ENCODE measurements around the gene EPX. TPM values are rescaled to one million over a fixed set of nuclear protein-coding genes. Genes with fewer than 3 reads are reported as not detected.
A peak's percentile ranks its signal among the peaks of the same experiment; 100 is the strongest.

Gene EPX
- total RNA-seq, 2 experiments from 2014 or later, result not detected

GRCh38 chr17:58150394-58150793 lies 42.1 kb upstream of the EPX start:
- ChIA-PET POLR2A (interaction anchor here (1.1 kb wide), 1 partner anchor 22 kb away, joined by 4 read pairs; no protein-coding TSS in a partner anchor), CTCF (no interaction called here)
- Mint-ChIP-seq H3K9me3 (peaks cover 9% of the 10 kb centered on the region), H3K4me1 (ENCODE audit: low read depth) (peaks cover 39% of the 10 kb centered on the region), H3K27ac (no peak overlapping the region), H3K36me3 (ENCODE audit: low read depth) (no peaks in the 10 kb centered on the region), H3K27me3 (no peaks in the 10 kb centered on the region), H3K4me3 (no peak overlapping the region)
- intact Hi-C loops (cut with micrococcal nuclease), result no loop called here
- DNase-seq, result no peak
- ATAC-seq, result no peak
- TF ChIP-seq CTCF (IDR thresholded peaks at IDR 0.05), result no peak

GRCh38 chr17:58153046-58153445 lies 39.5 kb upstream of the EPX start:
- ChIA-PET POLR2A (interaction anchor here (0.5 kb wide), 1 partner anchor 1111 kb away, joined by 3 read pairs; no protein-coding TSS in a partner anchor), CTCF (interaction anchor here (0.6 to 4.6 kb wide), 5 partner anchors 12 to 113 kb away, joined by 3 to 25 read pairs (median 4); no protein-coding TSS in a partner anchor)
- peak; percentile 66 for DNase-seq
- Mint-ChIP-seq H3K4me1 (ENCODE audit: low read depth) (peaks cover 49% of the 10 kb centered on the region), H3K36me3 (ENCODE audit: low read depth) (no peaks in the 10 kb centered on the region), H3K4me3 (peak overlapping the region; percentile 22), H3K9me3 (no peaks in the 10 kb centered on the region), H3K27ac (peak overlapping the region; percentile 77), H3K27me3 (no peaks in the 10 kb centered on the region)
- peak; percentile 54 for ATAC-seq
- no peak for TF ChIP-seq CTCF (IDR thresholded peaks at IDR 0.05)
- intact Hi-C loops (cut with micrococcal nuclease), result no loop called here

- ATAC-seq (no peak), DNase-seq (no peak)
- H3K27me3 Mint-ChIP-seq, result no peaks in the 10 kb centered on the region
- peak overlapping the region; percentile 77 for H3K27ac Mint-ChIP-seq
- ChIA-PET POLR2A (interaction anchor here (0.6 kb wide), 1 partner anchor 28 kb away, joined by 3 read pairs; no protein-coding TSS in a partner anchor), CTCF (interaction anchor here (0.9 to 4.6 kb wide), 4 partner anchors 12 to 46 kb away, joined by 3 to 25 read pairs (median 4); no protein-coding TSS in a partner anchor)
- H3K4me3 Mint-ChIP-seq, result no peak overlapping the region
- no peaks in the 10 kb centered on the region for H3K36me3 Mint-ChIP-seq (ENCODE audit: low read depth)
- no peak for TF ChIP-seq CTCF (IDR thresholded peaks at IDR 0.05)
- H3K9me3 Mint-ChIP-seq, result no peaks in the 10 kb centered on the region
- peaks cover 50% of the 10 kb centered on the region for H3K4me1 Mint-ChIP-seq (ENCODE audit: low read depth)
- intact Hi-C loops (cut with micrococcal nuclease), result no loop called here
Observed at GRCh38 chr17:58153671-58154070, 38.9 kb upstream of the EPX start.

- ChIA-PET CTCF (interaction anchor here (1.1 to 1.6 kb wide), 5 partner anchors 15 to 158 kb away, joined by 3 to 12 read pairs (median 4); no protein-coding TSS in a partner anchor), POLR2A (interaction anchor here (1.0 to 1.6 kb wide), 3 partner anchors 8 to 92 kb away, joined by 3 to 4 read pairs (median 3); no protein-coding TSS in a partner anchor)
- peaks cover 39% of the 10 kb centered on the region for H3K4me1 Mint-ChIP-seq (ENCODE audit: low read depth)
Observed at GRCh38 chr17:58156839-58157803, 35.4 kb upstream of the EPX start.

More at GRCh38 chr17:58156839-58157803, 35.4 kb upstream of the EPX start:
- no peaks in the 10 kb centered on the region for H3K27me3 Mint-ChIP-seq
- H3K36me3 Mint-ChIP-seq (ENCODE audit: low read depth), result no peaks in the 10 kb centered on the region
- TF ChIP-seq CTCF (IDR thresholded peaks at IDR 0.05), result no peak
- ATAC-seq (peak; percentile 86), DNase-seq (peak; percentile 75)
- intact Hi-C loops (cut with micrococcal nuclease), result no loop called here
- peak overlapping the region; percentile 83 for H3K27ac Mint-ChIP-seq
- H3K9me3 Mint-ChIP-seq, result no peaks in the 10 kb centered on the region
- peak overlapping the region; percentile 81 for H3K4me3 Mint-ChIP-seq
